Retinal pigment epithelial cell (primary cell): ENCODE measurements around the gene C17orf58.
A peak's percentile ranks its signal among the peaks of the same experiment; 100 is the strongest.

ENCODE experiments used
- DNase-seq: peaks from one replicate; pipeline ENCODE4 v3.0.0-alpha.2; 2010; ENCODE audit warnings: low read depth
- H3K4me3 ChIP-seq: 2 replicates; pipeline ENCODE4 v1.5.1; 2011; ENCODE audit warnings: mild to moderate bottlenecking, low read length, control low read depth, moderate library complexity
- CTCF ChIP-seq: conservative IDR thresholded peaks from 2 replicates; pipeline ENCODE4 v1.5.1; 2011; ENCODE audit warnings: low read depth, low read length, control low read depth, inconsistent platforms

C17orf58 gene

GRCh38 chr17:68016838-68017237 lies 20.6 kb upstream of the C17orf58 start:
- no peak for TF ChIP-seq CTCF
- H3K4me3 ChIP-seq = no peak overlapping the region
- DNase-seq = no peak

DNA sequence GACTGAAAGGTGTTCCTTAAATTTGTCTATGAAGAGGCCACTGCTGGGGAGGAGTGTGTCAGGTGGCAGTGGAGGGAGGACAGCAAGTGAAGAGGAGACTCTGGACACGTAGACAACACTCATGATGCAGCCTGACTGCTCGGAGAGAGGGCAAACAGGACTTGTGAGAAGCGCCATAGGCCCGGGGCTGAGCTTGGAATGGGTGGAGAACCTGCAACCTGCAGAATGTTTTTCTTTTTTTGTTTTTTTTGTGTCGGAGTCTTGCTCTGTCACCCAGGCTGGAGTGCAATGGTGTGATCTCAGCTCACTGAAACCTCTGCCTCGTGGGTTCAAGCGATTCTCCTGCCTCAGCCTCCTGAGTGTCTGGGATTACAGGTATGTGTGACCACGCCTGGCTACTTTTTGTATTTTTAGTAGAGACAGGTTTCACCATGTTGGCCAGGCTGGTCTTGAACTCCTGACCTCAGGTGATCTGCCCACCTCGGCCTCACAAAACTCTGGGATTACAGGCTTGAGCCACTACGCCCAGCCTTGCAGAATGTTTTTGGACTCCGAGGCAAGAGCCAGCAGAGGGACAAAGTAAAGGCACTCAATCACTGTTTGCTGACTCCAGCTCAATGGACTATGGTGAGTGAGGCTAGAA lies 18.9 kb upstream of the C17orf58 start:
- TF ChIP-seq CTCF = no peak
- H3K4me3 ChIP-seq = no peak overlapping the region
- no peak for DNase-seq

- TF ChIP-seq CTCF = no peak
- no peak overlapping the region for H3K4me3 ChIP-seq
- DNase-seq = no peak
These were observed 17.1 kb upstream of the C17orf58 start for GRCh38 chr17:68013385-68013784.

GRCh38 chr17:68011199-68011665 lies 15.0 kb upstream of the C17orf58 start:
- no peak overlapping the region for H3K4me3 ChIP-seq
- no peak for DNase-seq
- peak; percentile 73 for TF ChIP-seq CTCF

DNA sequence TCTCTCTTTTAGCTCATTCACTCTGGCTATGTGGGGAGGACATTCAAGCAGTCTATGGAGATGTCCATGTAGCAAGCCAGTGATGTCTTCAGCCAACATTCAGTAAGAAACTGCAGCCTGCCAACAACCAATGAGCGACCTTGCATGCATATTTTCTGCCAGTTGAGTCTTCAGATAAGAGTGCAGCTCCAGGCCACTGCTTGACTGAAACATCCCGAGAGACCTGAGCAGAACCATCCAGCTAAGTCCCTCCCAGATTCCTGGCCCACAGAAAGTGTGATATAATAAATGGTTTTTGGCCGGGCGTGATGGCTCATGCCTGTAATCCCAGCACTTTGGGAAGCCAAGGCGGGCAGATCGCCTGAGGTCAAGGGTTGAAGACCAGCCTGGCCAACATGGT lies 10.5 kb upstream of the C17orf58 start:
- no peak for DNase-seq
- H3K4me3 ChIP-seq = no peak overlapping the region
- no peak for TF ChIP-seq CTCF

DNA sequence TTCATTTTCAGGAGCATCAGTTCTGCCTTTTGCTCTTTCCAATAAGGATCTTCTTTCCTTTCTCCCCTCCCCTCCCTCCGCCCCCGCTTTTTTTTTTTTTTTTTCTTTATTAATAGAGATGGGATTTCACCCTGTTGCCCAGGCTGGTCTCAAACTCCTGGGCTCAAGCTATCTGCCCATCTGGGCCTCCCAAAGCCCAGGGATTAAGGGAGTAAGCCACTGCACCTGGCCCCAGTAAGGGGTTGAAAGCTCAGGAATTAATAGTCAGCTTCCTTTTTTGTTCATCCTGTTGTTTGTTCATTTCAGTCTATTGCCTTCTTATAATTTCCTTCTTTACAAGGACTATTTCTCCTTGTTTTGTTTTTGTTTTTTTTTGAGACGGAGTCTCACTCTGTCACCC lies 7.9 kb upstream of the C17orf58 start:
- TF ChIP-seq CTCF = no peak
- no peak for DNase-seq

GRCh38 chr17:67999291-67999911 lies 3.1 kb upstream of the C17orf58 start:
- H3K4me3 ChIP-seq = no peak overlapping the region
- no peak for DNase-seq
- TF ChIP-seq CTCF = no peak

More for the DNA sequence above, 7.9 kb upstream of the C17orf58 start:
- H3K4me3 ChIP-seq = no peak overlapping the region
